HG03457 (cell line): Measurements from ENCODE around the gene CDCA7.
"Not testable (repeated sequence)": the region's sequence is repeated elsewhere in the genome, so short reads cannot be mapped to it uniquely, and the experiment has no call there.

Experiments used
- ATAC-seq: cut with Tn5 transposase; IDR thresholded peaks from one replicate; pipeline ENCODE4 v1.9.1; 2021; ENCODE audit warnings: moderate number of reproducible peaks; ENCODE audit not compliant: unreplicated experiment

CDCA7 gene

GRCh38 chr2:173401716-173402326 lies 47.1 kb downstream of the CDCA7 start:
- no peak for ATAC-seq

GRCh38 chr2:173402405-173402974 lies 47.8 kb downstream of the CDCA7 start:
- no peak for ATAC-seq

GRCh38 chr2:173404841-173405750 lies 50.4 kb downstream of the CDCA7 start:
- ATAC-seq, result no peak

GRCh38 chr2:173407176-173407575 lies 52.5 kb downstream of the CDCA7 start:
- no peak for ATAC-seq

GRCh38 chr2:173407646-173408045 lies 53.0 kb downstream of the CDCA7 start:
- ATAC-seq, result no peak

GRCh38 chr2:173410579-173410978 lies 55.9 kb downstream of the CDCA7 start:
- no peak for ATAC-seq

GRCh38 chr2:173412628-173413027 lies 58.0 kb downstream of the CDCA7 start:
- ATAC-seq, result no peak

- no peak for ATAC-seq
Measured at GRCh38 chr2:173414823-173415322, 60.2 kb downstream of the CDCA7 start.

GRCh38 chr2:173415431-173416381 lies 61.0 kb downstream of the CDCA7 start:
- ATAC-seq, result no peak

- not testable (repeated sequence) for ATAC-seq
Measured at GRCh38 chr2:173416415-173417152, 61.9 kb downstream of the CDCA7 start.

GRCh38 chr2:173417341-173417740 lies 62.7 kb downstream of the CDCA7 start:
- ATAC-seq, result no peak

- no peak for ATAC-seq
Measured at GRCh38 chr2:173417802-173418201, 63.1 kb downstream of the CDCA7 start.
